DOHH2 (cell line): ENCODE data around the gene CAMTA2.

Experiments
- H3F3A ChIP-seq: fragments of 200-600 bp; sonication (generic), shearing (Covaris generic); 2 replicates; pipeline ENCODE4 v1.6.0; 2016; ENCODE audit warnings: antibody characterized with exemption, mild to moderate bottlenecking; ENCODE audit not compliant: control insufficient read depth, insufficient read depth
- H3K27ac ChIP-seq: fragments of 200-600 bp; sonication (generic); 2 replicates; pipeline ENCODE4 v1.5.1; 2014; ENCODE audit warnings: low read depth, mild to moderate bottlenecking, low read length, moderate library complexity
- H3K27me3 ChIP-seq: fragments of 200-600 bp; sonication (generic); 2 replicates; pipeline ENCODE4 v1.6.1; 2014; ENCODE audit warnings: mild to moderate bottlenecking, low read length, mixed read lengths; ENCODE audit not compliant: control insufficient read depth
- H3K36me3 ChIP-seq: fragments of 200-600 bp; sonication (generic); 2 replicates; pipeline ENCODE4 v1.6.1; 2014; ENCODE audit warnings: mild to moderate bottlenecking, low read length, moderate library complexity, mixed read lengths; ENCODE audit not compliant: control insufficient read depth
- H3K4me1 ChIP-seq: fragments of 200-600 bp; sonication (generic); 2 replicates; pipeline ENCODE4 v1.6.1; 2014; ENCODE audit warnings: mild to moderate bottlenecking, low read length, mixed read lengths; ENCODE audit not compliant: control insufficient read depth
- H3K4me2 ChIP-seq: fragments of 200-600 bp; sonication (generic); 2 replicates; pipeline ENCODE4 v1.6.0; 2014; ENCODE audit warnings: mild to moderate bottlenecking, low read length, moderate library complexity
- H3K4me3 ChIP-seq: fragments of 200-600 bp; sonication (generic); 2 replicates; pipeline ENCODE4 v1.5.1; 2014; ENCODE audit warnings: mild to moderate bottlenecking, low read length, mixed read lengths
- H3K79me2 ChIP-seq: fragments of 200-600 bp; sonication (generic); 2 replicates; pipeline ENCODE4 v1.6.1; 2014; ENCODE audit warnings: mild to moderate bottlenecking, low read length, mixed read lengths; ENCODE audit not compliant: control insufficient read depth
- H3K9me2 ChIP-seq: fragments of 200-600 bp; sonication (generic); replicated peaks from 2 replicates; pipeline ENCODE4 v1.6.1; 2014; ENCODE audit warnings: mild to moderate bottlenecking, low read length, mixed read lengths; ENCODE audit not compliant: control insufficient read depth
- H3K9me3 ChIP-seq: fragments of 200-600 bp; sonication (generic); 2 replicates; pipeline ENCODE4 v1.6.1; 2014; ENCODE audit warnings: antibody characterized with exemption, low read length, mixed read lengths; ENCODE audit not compliant: control insufficient read depth, insufficient read depth
- H4K20me1 ChIP-seq: fragments of 200-600 bp; sonication (generic); 2 replicates; pipeline ENCODE4 v1.6.0; 2014; ENCODE audit warnings: low read depth, mild to moderate bottlenecking, antibody characterized with exemption, low read length, moderate library complexity; ENCODE audit not compliant: control insufficient read depth, insufficient read depth
- CTCF ChIP-seq: fragments of 200-600 bp; sonication (generic); IDR thresholded peaks from one replicate; pipeline ENCODE4 v1.5.1; 2014; ENCODE audit warnings: antibody characterized with exemption, mild to moderate bottlenecking, low read depth, low read length; ENCODE audit not compliant: poor library complexity, severe bottlenecking
- EZH2phosphoT487 ChIP-seq: fragments of 200-600 bp; sonication (generic); IDR thresholded peaks from 2 replicates; pipeline ENCODE4 v1.6.1; 2017; ENCODE audit warnings: borderline replicate concordance, mild to moderate bottlenecking, antibody characterized with exemption, low read length, moderate library complexity, mixed read lengths

Gene CAMTA2

GRCh38 chr17:5020502-5021023, 33.1 kb upstream of the CAMTA2 start:
- Histone ChIP-seq H3K36me3 (peaks cover 22% of the 10 kb centered on the region), H4K20me1 (no peaks in the 10 kb centered on the region), H3K27me3 (no peaks in the 10 kb centered on the region), H3K27ac (no peak overlapping the region), H3K9me2 (no peaks in the 10 kb centered on the region), H3K4me1 (peaks cover 17% of the 10 kb centered on the region), H3K9me3 (no peaks in the 10 kb centered on the region), H3F3A (no peaks in the 10 kb centered on the region), H3K4me3 (no peak overlapping the region), H3K79me2 (no peaks in the 10 kb centered on the region), H3K4me2 (no peak overlapping the region)
- no peak for TF ChIP-seq CTCF
- no peak for TF ChIP-seq EZH2phosphoT487

- H3K4me3 ChIP-seq: no peak overlapping the region
- TF ChIP-seq EZH2phosphoT487 (no peak), CTCF (peak; percentile 45)
- H3K4me2 ChIP-seq: no peak overlapping the region
- H3K36me3 ChIP-seq: peaks cover 26% of the 10 kb centered on the region
- H3K79me2 ChIP-seq: no peaks in the 10 kb centered on the region
- H3F3A ChIP-seq: no peaks in the 10 kb centered on the region
- H3K27me3 ChIP-seq: no peaks in the 10 kb centered on the region
- no peak overlapping the region for H3K27ac ChIP-seq
- no peaks in the 10 kb centered on the region for H3K9me3 ChIP-seq
- peaks cover 17% of the 10 kb centered on the region for H3K4me1 ChIP-seq
- no peaks in the 10 kb centered on the region for H3K9me2 ChIP-seq
- H4K20me1 ChIP-seq: no peaks in the 10 kb centered on the region
Observed at GRCh38 chr17:5019475-5019956, 32.0 kb upstream of the CAMTA2 start.

- peaks cover 17% of the 10 kb centered on the region for H3K4me1 ChIP-seq
- H3K27me3 ChIP-seq: no peaks in the 10 kb centered on the region
- H3K9me3 ChIP-seq: no peaks in the 10 kb centered on the region
- no peak for TF ChIP-seq CTCF
- no peak for TF ChIP-seq EZH2phosphoT487
- H3K4me2 ChIP-seq: no peak overlapping the region
- H3K79me2 ChIP-seq: no peaks in the 10 kb centered on the region
- no peaks in the 10 kb centered on the region for H3K9me2 ChIP-seq
- peaks cover 21% of the 10 kb centered on the region for H3K36me3 ChIP-seq
- H3K27ac ChIP-seq: no peak overlapping the region
- H3F3A ChIP-seq: no peaks in the 10 kb centered on the region
- no peaks in the 10 kb centered on the region for H4K20me1 ChIP-seq
- no peak overlapping the region for H3K4me3 ChIP-seq
Observed at GRCh38 chr17:5014357-5014756, 26.9 kb upstream of the CAMTA2 start.
